GM10266 (cell line): ENCODE measurements around the gene ANKRD17.
A peak's percentile ranks its signal among the peaks of the same experiment; 100 is the strongest.

Source experiments
- DNase-seq: peaks from one replicate; pipeline ENCODE4 v3.0.0; 2012; ENCODE audit errors: extremely low spot score
- TF ChIP-seq, protein P1 (sequence below): IDR thresholded peaks from 2 replicates; pipeline ENCODE4 v1.5.1; 2012; ENCODE audit warnings: mild to moderate bottlenecking, low read depth; ENCODE audit not compliant: control insufficient read depth, insufficient read depth; ENCODE audit errors: missing control alignments

The ANKRD17 gene

GRCh38 chr4:73069338-73070073, 189.1 kb downstream of the ANKRD17 start, which contains the start of gene COX18:
COX18 (minus strand) TSS chr4:73069716; CDS start chr4:73069649, 67 bp downstream.
- peak; percentile 88 for DNase-seq
- TF ChIP-seq, protein P1, sequence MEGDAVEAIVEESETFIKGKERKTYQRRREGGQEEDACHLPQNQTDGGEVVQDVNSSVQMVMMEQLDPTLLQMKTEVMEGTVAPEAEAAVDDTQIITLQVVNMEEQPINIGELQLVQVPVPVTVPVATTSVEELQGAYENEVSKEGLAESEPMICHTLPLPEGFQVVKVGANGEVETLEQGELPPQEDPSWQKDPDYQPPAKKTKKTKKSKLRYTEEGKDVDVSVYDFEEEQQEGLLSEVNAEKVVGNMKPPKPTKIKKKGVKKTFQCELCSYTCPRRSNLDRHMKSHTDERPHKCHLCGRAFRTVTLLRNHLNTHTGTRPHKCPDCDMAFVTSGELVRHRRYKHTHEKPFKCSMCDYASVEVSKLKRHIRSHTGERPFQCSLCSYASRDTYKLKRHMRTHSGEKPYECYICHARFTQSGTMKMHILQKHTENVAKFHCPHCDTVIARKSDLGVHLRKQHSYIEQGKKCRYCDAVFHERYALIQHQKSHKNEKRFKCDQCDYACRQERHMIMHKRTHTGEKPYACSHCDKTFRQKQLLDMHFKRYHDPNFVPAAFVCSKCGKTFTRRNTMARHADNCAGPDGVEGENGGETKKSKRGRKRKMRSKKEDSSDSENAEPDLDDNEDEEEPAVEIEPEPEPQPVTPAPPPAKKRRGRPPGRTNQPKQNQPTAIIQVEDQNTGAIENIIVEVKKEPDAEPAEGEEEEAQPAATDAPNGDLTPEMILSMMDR = no peak

DNA sequence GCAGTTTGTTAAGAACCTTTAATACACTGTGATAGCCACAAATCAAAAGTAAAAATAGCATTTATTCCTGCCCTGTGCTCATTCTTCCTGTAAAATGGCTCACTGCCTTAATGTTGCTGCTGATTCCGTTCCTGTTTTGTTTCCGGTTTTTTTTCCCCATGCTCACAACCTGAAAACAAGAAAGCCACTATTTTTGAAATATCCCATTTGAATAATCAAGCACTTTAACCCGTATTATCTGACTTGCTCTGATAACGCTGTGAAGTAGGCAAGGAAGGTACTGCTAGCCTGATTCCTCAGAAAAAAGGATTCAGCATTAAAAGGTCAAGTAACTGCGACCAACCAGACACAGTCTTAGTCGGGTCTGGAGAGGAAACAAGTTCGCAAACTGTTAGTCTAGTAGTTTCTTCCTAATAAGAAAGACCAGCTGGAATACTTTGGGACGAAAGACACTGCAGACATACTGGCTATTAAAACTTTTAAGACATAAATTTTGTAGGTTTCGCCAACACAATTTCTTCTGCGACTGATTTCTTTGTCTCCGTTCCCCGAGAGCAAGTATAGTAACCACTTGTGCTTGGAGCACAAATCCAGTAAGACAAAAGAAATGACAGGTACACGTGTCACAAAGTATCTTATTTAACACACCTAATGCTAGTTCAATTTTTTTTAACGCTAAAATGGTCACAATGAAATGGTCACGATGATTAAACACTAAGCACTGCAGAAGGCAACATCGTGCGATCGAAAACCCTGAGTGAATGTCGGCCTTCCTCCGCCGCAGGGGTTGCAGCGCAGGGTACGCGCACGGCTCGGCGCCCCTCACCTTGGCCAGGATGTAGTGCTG, 189.9 kb downstream of the ANKRD17 start:
- no peak for DNase-seq

DNA sequence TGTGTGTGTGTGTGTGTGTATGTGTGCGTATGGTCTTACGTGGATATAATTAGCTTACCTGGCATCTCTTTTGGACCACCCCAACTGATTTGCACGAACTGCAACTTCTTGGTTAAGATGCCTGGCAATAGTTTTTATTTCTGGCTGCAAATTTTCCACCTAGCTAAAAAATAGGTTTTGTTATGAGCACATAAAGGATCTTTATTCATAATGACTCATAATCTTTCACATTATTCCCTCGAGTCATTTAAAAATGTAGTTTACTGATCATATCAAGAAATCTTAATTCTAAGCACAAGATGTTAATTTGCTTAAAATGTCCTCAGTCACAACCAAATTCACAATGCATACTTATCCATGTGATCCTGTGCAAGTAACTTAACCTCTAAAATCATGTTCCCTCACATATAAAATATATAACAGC, 190.6 kb downstream of the ANKRD17 start:
- DNase-seq = no peak
- TF ChIP-seq, protein P1 = no peak

More for the DNA sequence above, 189.9 kb downstream of the ANKRD17 start:
- TF ChIP-seq, protein P1 = no peak

DNA sequence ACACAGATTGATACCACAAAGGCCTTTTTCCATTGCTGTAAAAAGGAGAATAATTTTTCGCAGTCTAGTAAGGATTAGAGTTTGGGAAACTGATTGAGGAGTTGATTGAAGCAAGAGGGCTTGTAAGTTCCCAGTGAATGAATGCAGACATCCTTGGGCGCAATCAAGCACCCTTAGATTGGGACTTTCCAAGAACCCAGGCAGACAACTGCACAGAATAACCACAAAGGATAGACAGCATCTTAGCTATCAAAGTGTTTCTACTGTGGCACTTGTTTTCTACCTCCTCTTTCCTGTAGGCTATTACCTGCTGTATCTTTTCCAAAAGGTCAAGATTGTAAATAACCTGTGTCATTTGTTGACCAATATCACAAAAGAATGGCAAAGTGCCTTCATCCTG, 191.7 kb downstream of the ANKRD17 start:
- no peak for DNase-seq
- TF ChIP-seq, protein P1 = no peak

DNA sequence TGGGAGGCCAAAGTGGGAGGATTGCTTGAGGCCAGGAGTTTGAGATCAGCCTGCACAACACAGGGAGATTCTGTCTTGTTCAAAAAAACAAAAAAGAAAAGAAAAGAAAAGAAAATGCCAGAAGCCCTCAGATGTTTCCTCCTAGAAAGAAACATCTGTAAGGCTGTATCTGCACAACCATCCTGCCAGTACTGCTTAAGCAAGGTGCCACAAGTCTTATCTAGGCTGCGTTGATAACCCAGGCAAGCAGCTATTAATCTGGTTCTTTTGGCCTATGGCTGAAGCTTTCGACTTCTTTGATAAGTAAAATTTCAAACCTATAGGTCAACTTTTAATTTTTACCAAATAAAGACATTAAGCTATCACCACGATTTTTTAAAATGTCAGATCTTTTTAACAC, 192.2 kb downstream of the ANKRD17 start:
- TF ChIP-seq, protein P1 = no peak
- DNase-seq = no peak

GRCh38 chr4:73064536-73064935, 194.1 kb downstream of the ANKRD17 start:
- TF ChIP-seq, protein P1 = no peak
- DNase-seq = no peak
